ENCODE data around the gene B9D1.

B9D1 gene

GRCh38 chr17:19304209-19304608 lies 58.3 kb downstream of the B9D1 start:
- H3K4me3 ChIP-seq (ENCODE audit: low read length): no peak overlapping the region
- H3K36me3 ChIP-seq (ENCODE audit: control insufficient read depth, low read length): no peaks in the 10 kb centered on the region
- no peaks in the 10 kb centered on the region for H3K9me3 ChIP-seq (ENCODE audit: control insufficient read depth, insufficient read depth, low read length)
- peaks cover 67% of the 10 kb centered on the region for H3K4me1 ChIP-seq (ENCODE audit: control insufficient read depth, low read length)
- H3K27ac ChIP-seq (ENCODE audit: low read depth, low read length): no peak overlapping the region
- H3K9me2 ChIP-seq (replicated peaks; ENCODE audit: control insufficient read depth, low read length): no peaks in the 10 kb centered on the region
- peaks cover 67% of the 10 kb centered on the region for H3K27me3 ChIP-seq (ENCODE audit: control insufficient read depth, low read length)
- H4K20me1 ChIP-seq (ENCODE audit: control insufficient read depth, insufficient read depth, low read depth, low read length): peaks cover 25% of the 10 kb centered on the region
- peaks cover 15% of the 10 kb centered on the region; the same call in 1 of the 2 replicates for H3F3A ChIP-seq (ENCODE audit: control insufficient read depth, insufficient read depth)
- peak overlapping the region; percentile 69; the same call in 1 of the 2 replicates for H3K4me2 ChIP-seq (ENCODE audit: low read length)
- H3K79me2 ChIP-seq (ENCODE audit: control insufficient read depth, low read length): no peaks in the 10 kb centered on the region
- TF ChIP-seq, protein P1, sequence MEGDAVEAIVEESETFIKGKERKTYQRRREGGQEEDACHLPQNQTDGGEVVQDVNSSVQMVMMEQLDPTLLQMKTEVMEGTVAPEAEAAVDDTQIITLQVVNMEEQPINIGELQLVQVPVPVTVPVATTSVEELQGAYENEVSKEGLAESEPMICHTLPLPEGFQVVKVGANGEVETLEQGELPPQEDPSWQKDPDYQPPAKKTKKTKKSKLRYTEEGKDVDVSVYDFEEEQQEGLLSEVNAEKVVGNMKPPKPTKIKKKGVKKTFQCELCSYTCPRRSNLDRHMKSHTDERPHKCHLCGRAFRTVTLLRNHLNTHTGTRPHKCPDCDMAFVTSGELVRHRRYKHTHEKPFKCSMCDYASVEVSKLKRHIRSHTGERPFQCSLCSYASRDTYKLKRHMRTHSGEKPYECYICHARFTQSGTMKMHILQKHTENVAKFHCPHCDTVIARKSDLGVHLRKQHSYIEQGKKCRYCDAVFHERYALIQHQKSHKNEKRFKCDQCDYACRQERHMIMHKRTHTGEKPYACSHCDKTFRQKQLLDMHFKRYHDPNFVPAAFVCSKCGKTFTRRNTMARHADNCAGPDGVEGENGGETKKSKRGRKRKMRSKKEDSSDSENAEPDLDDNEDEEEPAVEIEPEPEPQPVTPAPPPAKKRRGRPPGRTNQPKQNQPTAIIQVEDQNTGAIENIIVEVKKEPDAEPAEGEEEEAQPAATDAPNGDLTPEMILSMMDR (IDR thresholded peaks at IDR 0.05; ENCODE audit: low read depth, low read length, poor library complexity, severe bottlenecking): no peak
- no peak for TF ChIP-seq EZH2phosphoT487 (IDR thresholded peaks at IDR 0.05; ENCODE audit: borderline replicate concordance, low read length)

DNA sequence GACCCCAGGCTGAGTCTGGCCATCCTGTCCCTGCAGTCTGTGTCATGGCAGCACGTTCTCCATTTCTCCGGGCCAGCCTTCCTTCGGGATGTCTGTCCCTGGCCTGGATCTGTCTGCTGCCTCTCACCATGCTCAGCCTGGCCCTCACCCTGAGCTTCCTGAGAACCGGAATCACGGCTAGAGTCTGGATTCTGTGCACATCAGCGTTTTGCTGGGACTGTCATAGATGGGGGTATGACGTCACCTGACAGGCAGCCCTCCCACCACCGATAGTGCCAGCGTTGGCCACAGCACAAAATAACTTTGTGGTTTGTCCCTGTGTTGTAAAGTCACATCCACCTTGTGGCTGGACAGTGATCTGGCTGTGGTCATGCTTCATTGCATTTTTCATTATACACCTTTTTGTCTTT lies 59.2 kb downstream of the B9D1 start:
- H3K9me3 ChIP-seq (ENCODE audit: control insufficient read depth, insufficient read depth, low read length): no peaks in the 10 kb centered on the region
- no peak overlapping the region for H3K27ac ChIP-seq (ENCODE audit: low read depth, low read length)
- H3K4me2 ChIP-seq (ENCODE audit: low read length): peak overlapping the region; percentile 70
- peaks cover 26% of the 10 kb centered on the region for H4K20me1 ChIP-seq (ENCODE audit: control insufficient read depth, insufficient read depth, low read depth, low read length)
- peak overlapping the region; percentile 46 for H3K4me3 ChIP-seq (ENCODE audit: low read length)
- H3K9me2 ChIP-seq (replicated peaks; ENCODE audit: control insufficient read depth, low read length): no peaks in the 10 kb centered on the region
- no peaks in the 10 kb centered on the region for H3K79me2 ChIP-seq (ENCODE audit: control insufficient read depth, low read length)
- peaks cover 68% of the 10 kb centered on the region for H3K27me3 ChIP-seq (ENCODE audit: control insufficient read depth, low read length)
- TF ChIP-seq, protein P1 (IDR thresholded peaks at IDR 0.05; ENCODE audit: low read depth, low read length, poor library complexity, severe bottlenecking): no peak
- no peak for TF ChIP-seq EZH2phosphoT487 (IDR thresholded peaks at IDR 0.05; ENCODE audit: borderline replicate concordance, low read length)
- peaks cover 17% of the 10 kb centered on the region; the same call in 1 of the 2 replicates for H3F3A ChIP-seq (ENCODE audit: control insufficient read depth, insufficient read depth)
- peaks cover 61% of the 10 kb centered on the region for H3K4me1 ChIP-seq (ENCODE audit: control insufficient read depth, low read length)
- H3K36me3 ChIP-seq (ENCODE audit: control insufficient read depth, low read length): no peaks in the 10 kb centered on the region

DNA sequence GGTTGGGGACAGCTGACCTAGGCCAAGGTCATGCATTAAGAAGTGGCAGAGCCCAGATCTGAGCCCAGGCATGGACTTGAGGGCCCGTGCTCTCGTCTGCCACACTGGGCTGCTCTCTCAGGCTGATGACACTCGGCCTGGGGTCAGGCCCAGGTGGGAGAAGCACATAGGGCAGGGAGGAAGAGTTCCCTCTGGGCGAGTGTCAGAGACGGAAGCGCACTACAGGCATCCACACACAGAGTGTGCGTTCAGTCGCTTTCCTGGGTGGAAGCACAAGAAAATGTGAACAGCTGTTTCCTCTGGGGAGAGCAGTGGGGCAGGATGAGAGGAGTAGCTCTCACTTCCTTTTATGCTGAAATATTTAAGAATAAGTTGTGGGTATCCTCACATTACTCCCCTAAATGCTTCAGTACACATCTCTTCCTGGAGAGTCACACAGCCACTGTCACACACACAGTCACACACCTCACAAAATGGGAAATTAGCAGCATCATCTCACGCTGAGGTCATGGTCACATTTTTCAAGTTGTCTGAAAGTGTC lies 59.7 kb downstream of the B9D1 start:
- H3K4me3 ChIP-seq (ENCODE audit: low read length): peak overlapping the region; percentile 46
- H3K9me2 ChIP-seq (replicated peaks; ENCODE audit: control insufficient read depth, low read length): no peaks in the 10 kb centered on the region
- H3K9me3 ChIP-seq (ENCODE audit: control insufficient read depth, insufficient read depth, low read length): no peaks in the 10 kb centered on the region
- peaks cover 56% of the 10 kb centered on the region for H3K4me1 ChIP-seq (ENCODE audit: control insufficient read depth, low read length)
- peaks cover 27% of the 10 kb centered on the region for H4K20me1 ChIP-seq (ENCODE audit: control insufficient read depth, insufficient read depth, low read depth, low read length)
- peaks cover 17% of the 10 kb centered on the region; the same call in 1 of the 2 replicates for H3F3A ChIP-seq (ENCODE audit: control insufficient read depth, insufficient read depth)
- TF ChIP-seq EZH2phosphoT487 (IDR thresholded peaks at IDR 0.05; ENCODE audit: borderline replicate concordance, low read length): peak; percentile 71; the same call in 1 of the 2 replicates
- TF ChIP-seq, protein P1 (IDR thresholded peaks at IDR 0.05; ENCODE audit: low read depth, low read length, poor library complexity, severe bottlenecking): no peak
- peak overlapping the region; percentile 70 for H3K4me2 ChIP-seq (ENCODE audit: low read length)
- no peak overlapping the region for H3K27ac ChIP-seq (ENCODE audit: low read depth, low read length)
- no peaks in the 10 kb centered on the region for H3K36me3 ChIP-seq (ENCODE audit: control insufficient read depth, low read length)
- H3K27me3 ChIP-seq (ENCODE audit: control insufficient read depth, low read length): peaks cover 64% of the 10 kb centered on the region
- H3K79me2 ChIP-seq (ENCODE audit: control insufficient read depth, low read length): no peaks in the 10 kb centered on the region
